ENCODE measurements around the gene DCAF6.

DCAF6 gene

GRCh38 chr1:168092566-168093355 lies 156.3 kb downstream of the DCAF6 start:
- Histone ChIP-seq H3K4me2 (ENCODE audit: low read depth, low read length, poor library complexity, severe bottlenecking) (no peak overlapping the region), H2AFZ (ENCODE audit: low read depth, low read length, severe bottlenecking) (no peak overlapping the region), H3K9ac (ENCODE audit: low read length) (no peak overlapping the region), H3K79me2 (ENCODE audit: insufficient read depth, low read length) (no peaks in the 10 kb centered on the region), H3K9me2 (replicated peaks; ENCODE audit: insufficient read depth, low read length) (no peaks in the 10 kb centered on the region), H3K27ac (ENCODE audit: low read depth, low read length) (no peak overlapping the region), H4K20me1 (ENCODE audit: low read depth, low read length) (no peaks in the 10 kb centered on the region), H3K27me3 (ENCODE audit: low read length) (no peaks in the 10 kb centered on the region), H3F3A (ENCODE audit: insufficient read depth) (no peaks in the 10 kb centered on the region), H3K9me3 (ENCODE audit: insufficient read depth, low read length) (no peaks in the 10 kb centered on the region), H3K36me3 (ENCODE audit: low read length) (no peaks in the 10 kb centered on the region), H3K4me3 (ENCODE audit: insufficient read depth, low read length, poor library complexity, severe bottlenecking) (no peak overlapping the region)
- no peak for TF ChIP-seq EZH2phosphoT487 (conservative IDR thresholded peaks at IDR 0.05; ENCODE audit: low read length)
- TF ChIP-seq CTCF (IDR thresholded peaks at IDR 0.05; ENCODE audit: insufficient read depth, low read length, poor library complexity, severe bottlenecking) = no peak

- Histone ChIP-seq H3F3A (ENCODE audit: insufficient read depth) (no peaks in the 10 kb centered on the region), H3K79me2 (ENCODE audit: insufficient read depth, low read length) (no peaks in the 10 kb centered on the region), H3K9me2 (replicated peaks; ENCODE audit: insufficient read depth, low read length) (no peaks in the 10 kb centered on the region), H3K4me3 (ENCODE audit: insufficient read depth, low read length, poor library complexity, severe bottlenecking) (no peak overlapping the region), H3K27me3 (ENCODE audit: low read length) (no peaks in the 10 kb centered on the region), H4K20me1 (ENCODE audit: low read depth, low read length) (no peaks in the 10 kb centered on the region), H3K9ac (ENCODE audit: low read length) (no peak overlapping the region), H3K27ac (ENCODE audit: low read depth, low read length) (no peak overlapping the region), H3K36me3 (ENCODE audit: low read length) (no peaks in the 10 kb centered on the region), H3K4me2 (ENCODE audit: low read depth, low read length, poor library complexity, severe bottlenecking) (no peak overlapping the region), H3K9me3 (ENCODE audit: insufficient read depth, low read length) (no peaks in the 10 kb centered on the region), H2AFZ (ENCODE audit: low read depth, low read length, severe bottlenecking) (no peak overlapping the region)
- TF ChIP-seq EZH2phosphoT487 (conservative IDR thresholded peaks at IDR 0.05; ENCODE audit: low read length) (no peak), CTCF (IDR thresholded peaks at IDR 0.05; ENCODE audit: insufficient read depth, low read length, poor library complexity, severe bottlenecking) (no peak)
Observed at GRCh38 chr1:168093616-168094015, 157.1 kb downstream of the DCAF6 start.

GRCh38 chr1:168095476-168095875 lies 159.0 kb downstream of the DCAF6 start:
- Histone ChIP-seq H3K79me2 (ENCODE audit: insufficient read depth, low read length) (no peaks in the 10 kb centered on the region), H3K9me3 (ENCODE audit: insufficient read depth, low read length) (no peaks in the 10 kb centered on the region), H3K27ac (ENCODE audit: low read depth, low read length) (no peak overlapping the region), H3K9me2 (replicated peaks; ENCODE audit: insufficient read depth, low read length) (no peaks in the 10 kb centered on the region), H4K20me1 (ENCODE audit: low read depth, low read length) (no peaks in the 10 kb centered on the region), H3K4me2 (ENCODE audit: low read depth, low read length, poor library complexity, severe bottlenecking) (no peak overlapping the region), H3F3A (ENCODE audit: insufficient read depth) (no peaks in the 10 kb centered on the region), H3K36me3 (ENCODE audit: low read length) (no peaks in the 10 kb centered on the region), H3K27me3 (ENCODE audit: low read length) (no peaks in the 10 kb centered on the region), H3K4me3 (ENCODE audit: insufficient read depth, low read length, poor library complexity, severe bottlenecking) (no peak overlapping the region), H3K9ac (ENCODE audit: low read length) (no peak overlapping the region), H2AFZ (ENCODE audit: low read depth, low read length, severe bottlenecking) (no peak overlapping the region)
- TF ChIP-seq CTCF (IDR thresholded peaks at IDR 0.05; ENCODE audit: insufficient read depth, low read length, poor library complexity, severe bottlenecking) (no peak), EZH2phosphoT487 (conservative IDR thresholded peaks at IDR 0.05; ENCODE audit: low read length) (no peak)

All from SU-DHL-6 (cell line).